ENCODE measurements around the gene MFGE8.

Gene MFGE8

GRCh38 chr15:88891540-88892254 lies 21.5 kb downstream of the MFGE8 start:
- Histone ChIP-seq H3K4me3 (replicated peaks; ENCODE audit: insufficient read depth, low read length) (no peak overlapping the region), H3K27ac (replicated peaks) (no peak overlapping the region), H3K27me3 (ENCODE audit: insufficient read depth, poor library complexity, severe bottlenecking) (peaks cover 27% of the 10 kb centered on the region)
- no peak for TF ChIP-seq SPI1 (IDR thresholded peaks at IDR 0.05; ENCODE audit: borderline replicate concordance, low read depth)
- TF ChIP-seq CTCF (IDR thresholded peaks at IDR 0.05; ENCODE audit: insufficient read depth, low read length) = no peak
- no peak for TF ChIP-seq GABPA (IDR thresholded peaks at IDR 0.05; ENCODE audit: low read depth)
- no peak for TF ChIP-seq REST (IDR thresholded peaks at IDR 0.05; ENCODE audit: insufficient replicate concordance, low read depth)
- no peak for TF ChIP-seq POLR2AphosphoS5 (IDR thresholded peaks at IDR 0.05; ENCODE audit: low read depth)
- no peak for DNase-seq (ENCODE audit: low read depth in 1 of 2, low spot score in 1 of 2)

- Histone ChIP-seq H3K4me3 (replicated peaks; ENCODE audit: insufficient read depth, low read length) (no peak overlapping the region), H3K27me3 (ENCODE audit: insufficient read depth, poor library complexity, severe bottlenecking) (peaks cover 18% of the 10 kb centered on the region), H3K27ac (replicated peaks) (no peak overlapping the region)
- no peak for TF ChIP-seq GABPA (IDR thresholded peaks at IDR 0.05; ENCODE audit: low read depth)
- no peak for TF ChIP-seq POLR2AphosphoS5 (IDR thresholded peaks at IDR 0.05; ENCODE audit: low read depth)
- no peak for DNase-seq (ENCODE audit: low read depth in 1 of 2, low spot score in 1 of 2)
Measured at GRCh38 chr15:88890495-88890894, 22.7 kb downstream of the MFGE8 start.

- Histone ChIP-seq H3K27me3 (ENCODE audit: insufficient read depth, poor library complexity, severe bottlenecking) (no peaks in the 10 kb centered on the region), H3K4me3 (replicated peaks; ENCODE audit: insufficient read depth, low read length) (no peak overlapping the region), H3K27ac (replicated peaks) (no peak overlapping the region)
- TF ChIP-seq POLR2AphosphoS5 (IDR thresholded peaks at IDR 0.05; ENCODE audit: low read depth) (no peak), CTCF (IDR thresholded peaks at IDR 0.05; ENCODE audit: insufficient read depth, low read length) (no peak), SPI1 (IDR thresholded peaks at IDR 0.05; ENCODE audit: borderline replicate concordance, low read depth) (no peak), GABPA (IDR thresholded peaks at IDR 0.05; ENCODE audit: low read depth) (no peak), REST (IDR thresholded peaks at IDR 0.05; ENCODE audit: insufficient replicate concordance, low read depth) (no peak)
- no peak for DNase-seq (ENCODE audit: low read depth in 1 of 2, low spot score in 1 of 2)
Measured at GRCh38 chr15:88888719-88889118, 24.5 kb downstream of the MFGE8 start.

GRCh38 chr15:88887068-88887580 lies 26.1 kb downstream of the MFGE8 start:
- no peak overlapping the region for H3K4me3 ChIP-seq (replicated peaks; ENCODE audit: insufficient read depth, low read length)
- H3K27me3 ChIP-seq (ENCODE audit: insufficient read depth, poor library complexity, severe bottlenecking) = no peaks in the 10 kb centered on the region
- no peak for TF ChIP-seq REST (IDR thresholded peaks at IDR 0.05; ENCODE audit: insufficient replicate concordance, low read depth)
- no peak for TF ChIP-seq CTCF (IDR thresholded peaks at IDR 0.05; ENCODE audit: insufficient read depth, low read length)
- TF ChIP-seq POLR2AphosphoS5 (IDR thresholded peaks at IDR 0.05; ENCODE audit: low read depth) = no peak
- TF ChIP-seq SPI1 (IDR thresholded peaks at IDR 0.05; ENCODE audit: borderline replicate concordance, low read depth) = no peak
- no peak for TF ChIP-seq GABPA (IDR thresholded peaks at IDR 0.05; ENCODE audit: low read depth)
- no peak for DNase-seq (ENCODE audit: low read depth in 1 of 2, low spot score in 1 of 2)
- H3K27ac ChIP-seq (replicated peaks) = no peak overlapping the region

Measured in HL-60 (cell line).